Measurements from ENCODE around the gene ITGB2. TPM values are rescaled to one million over a fixed set of nuclear protein-coding genes. Genes with fewer than 3 reads are reported as not detected.

Gene ITGB2
- total RNA-seq, 4 donors from 2014 or later = 55.8 to 1,044 (median 162) TPM

GRCh38 chr21:44943005-44943685 lies 22.4 kb upstream of the ITGB2 start:
- no peak for TF ChIP-seq CTCF (IDR thresholded peaks at IDR 0.05; ENCODE audit: low read depth)

GRCh38 chr21:44942566-44942965 lies 21.9 kb upstream of the ITGB2 start:
- no peak for TF ChIP-seq CTCF (IDR thresholded peaks at IDR 0.05; ENCODE audit: low read depth)

GRCh38 chr21:44941567-44941966 lies 20.9 kb upstream of the ITGB2 start:
- TF ChIP-seq CTCF (IDR thresholded peaks at IDR 0.05; ENCODE audit: low read depth) = no peak

- no peak for TF ChIP-seq CTCF (IDR thresholded peaks at IDR 0.05; ENCODE audit: low read depth)
These were observed 19.5 kb upstream of the ITGB2 start for GRCh38 chr21:44940116-44940631.

- no peak for TF ChIP-seq CTCF (IDR thresholded peaks at IDR 0.05; ENCODE audit: low read depth)
These were observed 18.9 kb upstream of the ITGB2 start, which contains the start of gene SLX9 for GRCh38 chr21:44939532-44940115. SLX9 (plus strand) TSS chr21:44940029; CDS start chr21:44940058, 29 bp downstream.

GRCh38 chr21:44938772-44939531 lies 18.3 kb upstream of the ITGB2 start:
- no peak for TF ChIP-seq CTCF (IDR thresholded peaks at IDR 0.05; ENCODE audit: low read depth)

GRCh38 chr21:44935533-44935927 lies 14.8 kb upstream of the ITGB2 start:
- TF ChIP-seq CTCF (IDR thresholded peaks at IDR 0.05; ENCODE audit: low read depth) = no peak
